Measurements from ENCODE around the gene ARMC2. TPM values are rescaled to one million over a fixed set of nuclear protein-coding genes. Genes with fewer than 3 reads are reported as not detected.

The ARMC2 gene
- total RNA-seq, 1 experiment from 2014 or later, result 1.1 TPM

- intact Hi-C loops (cut with micrococcal nuclease), result no loop called here
- H3F3A ChIP-seq (ENCODE audit: low read length, unreplicated experiment), result no peaks in the 10 kb centered on the region
- POLR2A ChIA-PET (ENCODE audit: unreplicated experiment), result no interaction called here
- H3K4me1 ChIP-seq (ENCODE audit: insufficient read depth, low read length), result no peaks in the 10 kb centered on the region
- H3K4me2 ChIP-seq (ENCODE audit: low read length), result no peak overlapping the region
- no peaks in the 10 kb centered on the region for H3K9me2 ChIP-seq (replicated peaks; ENCODE audit: low read length)
- H3K9ac ChIP-seq (ENCODE audit: low read length), result no peak overlapping the region
- H4K20me1 ChIP-seq (ENCODE audit: low read length), result no peaks in the 10 kb centered on the region
- H3K9me3 ChIP-seq (ENCODE audit: low read length), result no peaks in the 10 kb centered on the region
- no peaks in the 10 kb centered on the region for H3K36me3 ChIP-seq (ENCODE audit: low read depth, low read length)
- H3K27me3 ChIP-seq (ENCODE audit: low read length), result no peaks in the 10 kb centered on the region
- no peak overlapping the region for H3K27ac ChIP-seq (ENCODE audit: low read length)
- no peak for DNase-seq
- CTCF ChIA-PET, result no interaction called here
- BruUV-seq (replicated peaks), result no TSS peak
- H2AFZ ChIP-seq (ENCODE audit: low read length), result no peak overlapping the region
- no peak overlapping the region for H3K4me3 ChIP-seq (ENCODE audit: low read length)
- TF ChIP-seq, protein P1, sequence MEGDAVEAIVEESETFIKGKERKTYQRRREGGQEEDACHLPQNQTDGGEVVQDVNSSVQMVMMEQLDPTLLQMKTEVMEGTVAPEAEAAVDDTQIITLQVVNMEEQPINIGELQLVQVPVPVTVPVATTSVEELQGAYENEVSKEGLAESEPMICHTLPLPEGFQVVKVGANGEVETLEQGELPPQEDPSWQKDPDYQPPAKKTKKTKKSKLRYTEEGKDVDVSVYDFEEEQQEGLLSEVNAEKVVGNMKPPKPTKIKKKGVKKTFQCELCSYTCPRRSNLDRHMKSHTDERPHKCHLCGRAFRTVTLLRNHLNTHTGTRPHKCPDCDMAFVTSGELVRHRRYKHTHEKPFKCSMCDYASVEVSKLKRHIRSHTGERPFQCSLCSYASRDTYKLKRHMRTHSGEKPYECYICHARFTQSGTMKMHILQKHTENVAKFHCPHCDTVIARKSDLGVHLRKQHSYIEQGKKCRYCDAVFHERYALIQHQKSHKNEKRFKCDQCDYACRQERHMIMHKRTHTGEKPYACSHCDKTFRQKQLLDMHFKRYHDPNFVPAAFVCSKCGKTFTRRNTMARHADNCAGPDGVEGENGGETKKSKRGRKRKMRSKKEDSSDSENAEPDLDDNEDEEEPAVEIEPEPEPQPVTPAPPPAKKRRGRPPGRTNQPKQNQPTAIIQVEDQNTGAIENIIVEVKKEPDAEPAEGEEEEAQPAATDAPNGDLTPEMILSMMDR (conservative IDR thresholded peaks at IDR 0.05; ENCODE audit: low read depth, low read length), result no peak
- H3K79me2 ChIP-seq (ENCODE audit: low read length), result no peaks in the 10 kb centered on the region
- ATAC-seq, result no peak
Observed at GRCh38 chr6:108875161-108875555, 26.9 kb downstream of the ARMC2 start.

GRCh38 chr6:108877046-108877751 is 29.0 kb downstream of the ARMC2 start:
- H3K9me3 ChIP-seq (ENCODE audit: low read length), result no peaks in the 10 kb centered on the region
- no peak for ATAC-seq
- no peak for DNase-seq
- BruUV-seq (replicated peaks), result no TSS peak
- intact Hi-C loops (cut with micrococcal nuclease), result no loop called here
- no peaks in the 10 kb centered on the region for H3K79me2 ChIP-seq (ENCODE audit: low read length)
- ChIA-PET POLR2A (ENCODE audit: unreplicated experiment) (no interaction called here), CTCF (no interaction called here)
- H3K9me2 ChIP-seq (replicated peaks; ENCODE audit: low read length), result no peaks in the 10 kb centered on the region
- H3K4me1 ChIP-seq (ENCODE audit: insufficient read depth, low read length), result no peaks in the 10 kb centered on the region
- H3F3A ChIP-seq (ENCODE audit: low read length, unreplicated experiment), result no peaks in the 10 kb centered on the region
- H3K27me3 ChIP-seq (ENCODE audit: low read length), result no peaks in the 10 kb centered on the region
- H3K4me2 ChIP-seq (ENCODE audit: low read length), result no peak overlapping the region
- H3K4me3 ChIP-seq (ENCODE audit: low read length), result no peak overlapping the region
- no peak overlapping the region for H2AFZ ChIP-seq (ENCODE audit: low read length)
- H3K9ac ChIP-seq (ENCODE audit: low read length), result no peak overlapping the region
- no peaks in the 10 kb centered on the region for H4K20me1 ChIP-seq (ENCODE audit: low read length)
- no peaks in the 10 kb centered on the region for H3K36me3 ChIP-seq (ENCODE audit: low read depth, low read length)
- no peak for TF ChIP-seq EZH2phosphoT487 (IDR thresholded peaks at IDR 0.05; ENCODE audit: borderline replicate concordance, low read length)
- TF ChIP-seq, protein P1 (conservative IDR thresholded peaks at IDR 0.05; ENCODE audit: low read depth, low read length), result no peak
- TF ChIP-seq EZH2 (IDR thresholded peaks at IDR 0.05; ENCODE audit: low read length, unreplicated experiment), result no peak
- no peak overlapping the region for H3K27ac ChIP-seq (ENCODE audit: low read length)

- H3K9me2 ChIP-seq (replicated peaks; ENCODE audit: low read length), result no peaks in the 10 kb centered on the region
- H2AFZ ChIP-seq (ENCODE audit: low read length), result no peak overlapping the region
- H3K4me1 ChIP-seq (ENCODE audit: insufficient read depth, low read length), result no peaks in the 10 kb centered on the region
- H4K20me1 ChIP-seq (ENCODE audit: low read length), result no peaks in the 10 kb centered on the region
- no peaks in the 10 kb centered on the region for H3K27me3 ChIP-seq (ENCODE audit: low read length)
- POLR2A ChIA-PET (ENCODE audit: unreplicated experiment), result no interaction called here
- no peaks in the 10 kb centered on the region for H3F3A ChIP-seq (ENCODE audit: low read length, unreplicated experiment)
- H3K4me2 ChIP-seq (ENCODE audit: low read length), result no peak overlapping the region
- H3K27ac ChIP-seq (ENCODE audit: low read length), result no peak overlapping the region
- H3K4me3 ChIP-seq (ENCODE audit: low read length), result no peak overlapping the region
- H3K36me3 ChIP-seq (ENCODE audit: low read depth, low read length), result no peaks in the 10 kb centered on the region
- H3K9me3 ChIP-seq (ENCODE audit: low read length), result no peaks in the 10 kb centered on the region
- CTCF ChIA-PET, result no interaction called here
- DNase-seq (no peak), ATAC-seq (no peak)
- TF ChIP-seq EZH2 (IDR thresholded peaks at IDR 0.05; ENCODE audit: low read length, unreplicated experiment) (no peak), EZH2phosphoT487 (IDR thresholded peaks at IDR 0.05; ENCODE audit: borderline replicate concordance, low read length) (no peak)
- TF ChIP-seq, protein P1 (conservative IDR thresholded peaks at IDR 0.05; ENCODE audit: low read depth, low read length), result no peak
- no peak overlapping the region for H3K9ac ChIP-seq (ENCODE audit: low read length)
- no TSS peak for BruUV-seq (replicated peaks)
- intact Hi-C loops (cut with micrococcal nuclease), result no loop called here
- H3K79me2 ChIP-seq (ENCODE audit: low read length), result no peaks in the 10 kb centered on the region
Observed at GRCh38 chr6:108878942-108879341, 30.7 kb downstream of the ARMC2 start.
